HG03378 (cell line): ENCODE measurements around the gene FMN1.
"Not testable (repeated sequence)": the region's sequence is repeated elsewhere in the genome, so short reads cannot be mapped to it uniquely, and the experiment has no call there.

ENCODE experiments used
- ATAC-seq: cut with Tn5 transposase; IDR thresholded peaks from one replicate; pipeline ENCODE4 v1.9.1; 2021; ENCODE audit warnings: mild to moderate bottlenecking, moderate library complexity; ENCODE audit not compliant: unreplicated experiment

Gene FMN1

DNA sequence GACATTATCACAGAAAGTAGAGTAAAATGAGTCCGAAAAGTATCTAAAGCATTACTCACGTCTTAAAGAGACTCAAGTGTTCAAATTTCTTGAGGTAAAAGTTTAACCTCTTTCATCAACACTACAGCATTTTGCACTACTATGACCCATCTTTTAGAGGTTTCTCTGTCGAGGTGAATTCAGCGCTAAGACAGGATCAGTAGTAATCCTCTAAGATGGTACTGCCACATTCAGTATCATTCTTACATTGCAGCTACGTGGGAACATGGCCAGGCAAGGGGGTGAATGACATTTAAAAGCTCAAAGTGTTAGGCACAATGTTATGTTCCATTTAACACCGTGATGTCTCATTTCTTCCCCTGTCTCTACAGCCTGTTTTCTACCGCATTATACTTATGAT lies 210.8 kb downstream of the FMN1 start:
- ATAC-seq: no peak

- ATAC-seq: no peak
These were observed 212.5 kb downstream of the FMN1 start for GRCh38 chr15:32982001-32982400.

DNA sequence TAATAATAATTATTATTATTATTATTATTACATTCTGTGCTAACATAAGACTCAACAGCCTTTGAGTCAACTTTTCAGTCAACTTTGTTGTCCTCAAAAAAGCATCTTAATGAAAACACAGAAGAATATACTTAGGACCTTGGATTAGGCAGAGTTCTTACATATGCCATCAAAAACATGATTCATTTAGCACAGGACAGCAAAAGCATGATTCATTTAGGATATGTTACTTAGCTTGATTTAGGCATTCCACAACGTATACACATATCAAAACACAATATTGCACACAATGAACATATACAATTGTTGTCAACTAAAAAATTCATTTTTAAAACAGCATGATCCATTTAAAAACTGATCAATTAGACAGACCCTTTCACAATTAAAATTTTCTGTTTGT lies 213.0 kb downstream of the FMN1 start:
- ATAC-seq: no peak

DNA sequence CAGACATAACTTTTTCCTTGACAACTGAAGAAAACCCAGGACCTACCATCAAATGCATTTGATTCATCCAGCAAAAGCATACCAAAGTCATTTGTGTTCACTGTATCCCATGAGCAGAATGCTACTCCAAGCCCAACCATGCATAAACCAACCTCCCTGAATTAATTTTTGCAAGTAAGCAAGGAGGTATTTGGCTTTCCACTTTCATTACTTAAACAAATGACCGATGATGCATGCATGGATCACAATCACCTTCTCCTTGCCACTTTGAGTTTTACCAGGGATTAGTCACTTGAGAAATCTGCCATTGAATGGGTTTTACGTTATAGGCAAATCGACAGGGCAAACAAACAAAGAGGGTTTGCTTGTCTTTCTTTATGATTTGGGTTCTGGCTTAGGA lies 214.8 kb downstream of the FMN1 start:
- ATAC-seq: no peak

DNA sequence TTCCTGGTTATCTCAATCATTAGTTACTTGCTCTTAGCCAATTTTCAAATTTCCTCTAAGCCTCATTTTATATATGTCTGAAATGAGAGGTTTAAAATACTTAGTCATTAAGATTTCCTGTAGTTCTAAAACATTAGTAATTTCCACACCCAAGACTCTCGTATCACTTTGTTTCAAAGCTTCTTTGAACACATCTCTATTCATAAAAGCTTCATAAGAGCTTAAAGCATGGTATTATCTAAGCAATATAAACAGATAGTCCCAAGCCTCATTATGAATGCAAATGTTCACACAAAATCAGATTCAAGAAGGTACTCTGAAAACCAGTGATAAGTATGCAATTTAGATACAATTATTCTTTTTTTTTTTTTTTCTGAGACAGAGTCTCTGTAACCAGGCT lies 217.0 kb downstream of the FMN1 start:
- ATAC-seq: no peak

- ATAC-seq: no peak
These were observed 219.8 kb downstream of the FMN1 start for GRCh38 chr15:32974691-32975090.

GRCh38 chr15:32972686-32973085 lies 221.8 kb downstream of the FMN1 start:
- no peak for ATAC-seq

DNA sequence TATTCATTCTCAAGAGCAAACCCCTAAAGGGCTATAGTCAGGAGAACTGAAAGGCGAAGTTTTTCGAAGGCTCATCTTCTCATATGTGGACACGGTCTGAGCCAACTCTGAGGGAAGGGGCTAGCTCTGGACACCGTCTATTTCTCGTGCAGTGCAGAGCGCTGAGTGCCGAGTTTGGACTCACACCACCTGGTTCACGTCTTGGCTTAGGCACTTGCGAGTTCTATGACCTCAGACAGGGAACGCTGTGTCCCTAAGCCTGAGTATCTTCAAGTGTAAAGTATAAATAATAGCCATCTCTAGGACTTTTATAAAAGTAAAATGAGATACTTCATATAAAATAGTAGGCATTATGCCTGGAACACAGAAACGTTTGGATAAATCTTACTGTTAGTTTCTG lies 223.7 kb downstream of the FMN1 start:
- ATAC-seq: no peak

- no peak for ATAC-seq
These were observed 227.0 kb downstream of the FMN1 start for GRCh38 chr15:32967521-32967920.

GRCh38 chr15:32966512-32966911 lies 228.0 kb downstream of the FMN1 start:
- no peak for ATAC-seq

GRCh38 chr15:32965897-32966296 lies 228.6 kb downstream of the FMN1 start:
- ATAC-seq: no peak

GRCh38 chr15:32959077-32959476 lies 235.4 kb downstream of the FMN1 start:
- no peak for ATAC-seq

- ATAC-seq: no peak
These were observed 237.3 kb downstream of the FMN1 start for GRCh38 chr15:32957219-32957618.

DNA sequence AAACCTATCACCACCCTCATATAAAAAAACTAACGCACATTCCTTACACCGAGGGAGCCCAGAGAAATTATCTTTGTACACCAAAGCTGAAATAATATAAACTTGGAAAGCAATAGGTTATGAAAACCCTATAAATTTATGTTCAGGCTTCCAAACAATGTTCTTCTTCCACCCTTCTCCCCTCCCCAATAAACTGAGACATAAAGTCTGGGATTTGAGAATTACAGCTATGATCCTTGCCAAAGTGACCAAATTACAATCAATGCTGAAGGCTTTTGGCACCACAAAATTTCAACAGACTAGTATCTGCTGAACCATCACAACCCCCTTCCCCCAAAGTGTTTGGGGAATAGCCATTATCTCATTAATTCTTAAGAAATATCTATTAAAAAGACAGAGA lies 237.8 kb downstream of the FMN1 start:
- no peak for ATAC-seq

- ATAC-seq: no peak
These were observed 238.5 kb downstream of the FMN1 start for GRCh38 chr15:32956006-32956405.

- ATAC-seq: no peak
These were observed 241.0 kb downstream of the FMN1 start for GRCh38 chr15:32953533-32953910.

GRCh38 chr15:32952901-32953532 lies 241.5 kb downstream of the FMN1 start:
- no peak for ATAC-seq

- ATAC-seq: no peak
These were observed 242.6 kb downstream of the FMN1 start for GRCh38 chr15:32951736-32952464.

GRCh38 chr15:32950051-32950450 lies 244.5 kb downstream of the FMN1 start:
- not testable (repeated sequence) for ATAC-seq

DNA sequence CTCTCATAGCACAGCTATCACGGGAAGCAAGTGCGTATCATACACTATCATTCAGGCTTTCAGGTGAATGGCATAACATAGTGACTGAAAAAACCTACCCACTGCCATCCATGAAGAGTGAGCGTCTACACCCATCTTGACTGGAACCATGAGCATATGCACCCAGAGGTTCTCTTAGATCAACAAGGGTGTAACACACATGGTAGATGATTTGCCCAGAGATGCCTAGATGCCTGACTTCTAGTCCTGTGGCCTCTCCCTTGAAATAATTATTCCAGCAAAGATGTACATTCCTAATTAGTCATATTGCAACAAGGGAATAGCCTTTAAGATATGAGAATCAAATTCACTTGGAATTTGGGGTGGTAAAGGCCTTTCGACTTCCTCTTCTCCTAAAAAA lies 248.3 kb downstream of the FMN1 start:
- ATAC-seq: no peak

DNA sequence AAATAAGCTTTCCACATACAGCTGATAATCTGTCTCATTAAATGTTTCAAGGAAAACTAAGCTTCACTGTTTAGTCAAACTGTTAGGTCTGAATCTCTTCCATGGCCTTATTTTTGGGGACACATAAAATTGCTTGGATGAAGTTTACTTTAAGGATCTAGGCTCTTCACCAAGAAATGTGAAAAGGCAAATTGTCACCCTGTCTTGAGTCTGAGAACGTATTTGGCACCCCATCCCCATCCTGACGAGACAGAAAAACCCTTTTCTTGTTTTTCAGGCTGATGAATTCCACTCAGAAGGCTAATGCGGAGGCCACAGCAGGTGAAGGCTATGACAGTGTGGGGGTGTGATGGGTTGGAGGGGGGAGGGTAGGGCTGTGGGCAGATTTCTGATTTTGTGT lies 250.1 kb downstream of the FMN1 start:
- ATAC-seq: no peak

DNA sequence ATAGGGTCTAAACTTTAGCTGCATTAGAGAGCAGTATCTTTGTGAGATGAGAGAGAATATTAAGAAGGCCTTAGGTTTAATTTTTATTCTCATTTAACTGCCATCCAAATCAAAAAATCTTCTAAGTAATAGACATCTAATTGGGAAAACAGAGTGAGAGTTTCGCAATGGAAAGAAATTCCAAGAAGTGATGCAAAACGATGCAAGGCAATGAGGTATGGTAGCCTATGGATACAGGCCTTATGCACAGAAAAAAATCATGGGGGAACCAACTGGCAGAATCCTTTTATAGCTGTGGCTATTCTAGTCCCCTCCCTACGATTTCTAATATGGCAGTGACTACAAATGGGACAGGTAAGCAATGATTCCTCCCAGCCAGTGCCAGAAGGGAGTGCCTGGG lies 250.8 kb downstream of the FMN1 start:
- ATAC-seq: no peak

- no peak for ATAC-seq
These were observed 252.1 kb downstream of the FMN1 start for GRCh38 chr15:32942401-32942841.
